HG03342 (cell line): ENCODE data around the gene ESR2.

Experiments
- ATAC-seq: cut with Tn5 transposase; IDR thresholded peaks from one replicate; pipeline ENCODE4 v1.9.1; 2021; ENCODE audit warnings: mild to moderate bottlenecking, moderate library complexity; ENCODE audit not compliant: unreplicated experiment

ESR2 gene

DNA sequence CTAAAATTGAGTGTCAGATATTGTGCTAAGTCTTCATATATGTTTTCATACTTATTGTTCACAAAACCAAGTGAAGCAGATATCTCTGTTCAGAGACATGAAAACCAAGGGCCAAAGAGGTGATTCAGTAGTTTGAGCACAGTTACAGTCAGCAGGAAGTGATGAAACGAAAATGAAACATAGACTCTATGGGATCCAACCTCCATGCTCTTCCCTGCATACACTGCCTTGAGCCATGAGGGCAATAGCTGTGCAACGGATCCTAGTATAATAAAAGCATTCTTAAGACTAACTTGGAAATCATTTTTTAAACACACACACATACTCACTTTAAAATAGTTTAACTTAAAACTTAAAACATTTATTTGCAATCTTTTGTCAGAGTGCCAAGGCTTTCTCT, 27.9 kb downstream of the ESR2 start:
- no peak for ATAC-seq

DNA sequence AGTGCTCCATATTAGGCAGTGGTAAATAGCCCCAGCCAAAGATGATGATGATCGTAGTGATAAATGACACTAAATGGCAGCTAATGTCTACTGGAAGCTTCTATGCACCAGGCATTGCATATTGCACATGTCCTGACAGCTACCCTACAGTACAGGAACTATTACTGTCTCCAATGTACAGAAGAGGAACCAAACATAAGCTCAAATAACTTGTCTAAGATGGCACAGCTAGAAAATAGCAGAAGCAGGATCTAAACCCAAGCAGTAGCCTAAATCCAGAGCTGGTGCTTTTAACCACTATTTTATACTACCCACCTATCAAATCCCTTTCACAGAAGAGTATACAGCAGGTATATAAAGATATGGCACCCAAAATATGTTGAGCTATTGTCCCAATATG, 28.9 kb downstream of the ESR2 start:
- ATAC-seq: no peak

DNA sequence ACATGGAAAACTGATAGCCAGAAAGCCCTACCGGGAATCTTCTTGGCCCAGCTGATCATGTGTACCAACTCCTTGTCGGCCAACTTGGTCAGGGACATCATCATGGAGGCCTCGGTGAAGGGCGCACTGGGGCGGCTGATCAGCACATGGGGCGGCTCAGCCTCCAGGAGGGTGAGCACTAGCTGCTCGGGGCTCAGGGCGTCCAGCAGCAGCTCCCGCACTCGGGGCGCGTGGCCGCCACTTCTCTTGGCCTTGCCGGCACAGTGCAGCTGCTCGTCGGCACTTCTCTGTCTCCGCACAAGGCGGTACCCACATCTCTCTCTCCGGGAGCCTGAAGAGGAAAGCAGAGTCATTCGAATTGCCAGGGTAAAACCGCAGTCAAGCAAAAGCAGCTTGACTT, 33.8 kb downstream of the ESR2 start:
- no peak for ATAC-seq

DNA sequence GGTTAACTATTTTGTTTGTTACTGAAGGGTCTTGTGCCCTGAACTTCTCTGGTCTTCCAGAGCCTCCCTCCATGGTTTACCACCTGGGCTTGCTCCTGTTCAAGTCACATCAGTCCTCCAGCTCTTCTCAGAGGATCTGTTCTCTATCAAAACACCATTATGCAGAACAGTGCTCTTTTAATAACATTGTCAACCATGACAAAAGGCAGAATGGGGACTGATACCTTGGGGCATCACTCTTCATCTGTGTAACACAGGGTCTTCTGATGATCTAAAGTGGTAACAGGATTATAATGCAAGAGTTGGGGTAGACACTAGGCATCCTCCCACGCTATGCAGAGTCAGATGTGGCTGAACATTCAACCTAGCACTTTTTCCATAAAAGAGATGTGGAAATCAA, 38.4 kb downstream of the ESR2 start:
- no peak for ATAC-seq

- ATAC-seq: no peak
Observed at GRCh38 chr14:64253672-64254071, 40.5 kb downstream of the ESR2 start.

- ATAC-seq: no peak
Observed at GRCh38 chr14:64249363-64249762, 44.8 kb downstream of the ESR2 start.

- no peak for ATAC-seq
Observed at GRCh38 chr14:64248689-64249088, 45.5 kb downstream of the ESR2 start.

- ATAC-seq: no peak
Observed at GRCh38 chr14:64247195-64247594, 47.0 kb downstream of the ESR2 start.

DNA sequence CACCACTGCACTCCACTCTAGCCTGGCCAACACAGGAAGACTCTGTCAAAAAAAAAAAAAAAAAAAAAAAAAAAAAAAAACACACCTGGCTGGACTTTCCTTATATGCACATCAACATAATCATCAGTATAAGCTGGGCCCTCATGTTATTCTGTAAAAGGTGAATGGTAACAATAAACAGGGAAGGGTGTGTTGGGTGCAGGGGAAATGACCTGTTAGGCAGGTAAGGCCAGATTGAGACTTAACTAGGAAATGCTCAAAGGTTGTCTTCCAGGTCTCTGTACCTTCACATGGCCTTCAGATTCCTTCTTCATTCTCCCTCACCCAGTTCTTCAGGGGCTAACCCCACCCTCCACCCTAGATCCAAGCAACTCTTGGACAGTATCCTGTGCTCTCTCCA, 47.5 kb downstream of the ESR2 start:
- no peak for ATAC-seq

DNA sequence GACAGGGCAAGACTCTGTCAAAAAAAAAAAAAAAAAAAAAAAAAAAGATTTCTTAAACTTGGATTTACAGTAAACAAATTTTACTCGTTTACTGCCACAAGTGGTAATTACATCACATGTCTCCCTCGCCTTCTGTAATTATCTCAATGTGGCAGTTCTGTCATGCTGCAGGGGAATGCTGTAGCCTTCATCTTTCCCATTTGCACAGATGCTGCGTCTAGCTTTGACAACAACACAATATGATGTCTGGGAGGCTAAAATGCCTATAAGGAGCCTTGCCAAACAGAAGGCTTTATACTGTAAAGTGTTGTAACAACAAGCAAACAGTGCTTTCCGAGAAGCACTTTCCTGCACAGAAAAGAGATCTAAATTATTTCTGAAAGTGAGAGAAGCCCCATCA, 48.7 kb downstream of the ESR2 start:
- ATAC-seq: no peak

GRCh38 chr14:64244279-64244678, 49.9 kb downstream of the ESR2 start:
- no peak for ATAC-seq

DNA sequence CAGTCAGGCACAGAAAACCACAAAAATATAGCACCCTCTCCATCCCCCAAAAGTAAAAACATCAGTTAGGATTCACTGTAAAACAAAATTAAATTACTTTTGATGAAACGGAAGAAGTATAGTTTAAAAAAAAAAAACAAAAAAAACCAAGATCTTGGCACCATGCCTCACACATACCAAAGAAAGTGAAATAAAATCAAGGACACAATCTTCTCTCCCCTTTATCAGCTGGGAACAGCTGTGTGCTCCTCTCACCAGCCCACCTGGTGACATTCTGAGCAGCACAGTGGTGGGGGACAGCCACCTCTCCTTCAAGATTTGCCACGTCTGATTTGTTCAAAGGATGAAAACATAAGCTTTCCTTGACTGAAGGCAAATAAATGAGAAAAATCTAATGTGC, 55.5 kb downstream of the ESR2 start:
- no peak for ATAC-seq

DNA sequence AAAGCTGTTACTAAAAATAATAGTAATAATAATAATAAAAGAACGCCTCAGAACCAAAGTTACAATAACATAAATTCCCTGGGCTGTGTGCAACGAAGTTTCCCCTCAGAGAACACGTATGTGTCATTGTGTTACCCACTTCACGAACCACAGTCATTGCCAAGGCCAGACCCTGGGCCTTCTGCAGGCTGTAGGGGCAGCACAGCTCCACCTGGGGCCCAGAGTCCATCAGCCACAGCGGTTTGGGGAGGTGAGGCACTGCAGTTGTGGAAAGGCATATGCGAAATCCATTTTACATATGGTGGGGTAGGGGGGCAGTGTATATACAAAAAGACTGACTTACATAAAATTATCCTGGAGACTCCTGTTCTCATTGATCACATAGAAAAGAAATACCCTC, 56.1 kb downstream of the ESR2 start:
- no peak for ATAC-seq

DNA sequence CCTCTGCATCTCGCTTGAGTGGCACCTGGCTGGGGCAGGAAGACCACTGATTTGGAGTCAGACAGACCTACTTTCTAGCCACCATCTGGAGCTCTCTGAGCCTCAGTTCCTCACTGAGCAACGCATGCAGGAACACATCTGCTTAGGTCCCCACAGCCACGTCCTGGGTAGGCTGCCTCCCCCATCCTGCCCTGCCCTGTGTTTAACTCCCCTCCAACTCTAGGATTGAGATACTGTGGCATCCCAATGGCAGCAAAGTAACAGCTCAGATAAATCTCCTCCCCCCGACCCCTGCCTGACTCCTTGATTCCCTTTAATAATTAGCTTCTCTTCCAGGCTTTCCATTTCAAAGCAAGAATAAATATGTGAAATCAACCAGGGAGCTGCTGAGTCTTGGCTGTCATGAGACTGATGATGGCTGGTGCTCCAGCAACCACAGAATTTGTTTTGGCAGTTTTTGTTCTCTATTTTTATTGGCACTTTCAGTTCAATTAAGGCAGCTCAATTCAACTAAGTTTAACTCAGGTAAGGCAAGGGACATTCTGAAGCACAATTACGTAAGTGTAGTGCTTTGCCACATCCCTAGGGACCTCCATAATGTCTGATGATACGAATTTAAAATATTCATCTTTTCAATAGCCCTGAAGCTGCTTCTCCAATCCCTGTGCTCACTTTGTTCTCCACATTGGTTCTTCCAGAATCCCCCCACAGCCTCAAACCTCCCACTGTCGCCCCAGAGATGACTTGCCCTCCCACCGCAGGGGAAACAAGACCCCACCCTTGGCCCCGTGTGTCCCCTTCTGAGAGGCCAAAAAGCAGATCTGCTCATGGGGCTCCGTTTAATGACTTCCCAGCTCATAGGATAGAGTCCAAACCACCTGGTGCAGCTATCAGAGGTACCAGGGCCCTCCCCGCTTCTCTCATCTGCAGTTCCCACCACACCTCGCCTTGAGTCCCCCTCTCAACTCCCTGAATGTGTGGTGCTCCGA, 58.2 kb downstream of the ESR2 start:
- peak; percentile 67 for ATAC-seq

GRCh38 chr14:64234877-64235651, 59.1 kb downstream of the ESR2 start:
- no peak for ATAC-seq

GRCh38 chr14:64233531-64234190, 60.5 kb downstream of the ESR2 start:
- no peak for ATAC-seq

- ATAC-seq: no peak
Observed at GRCh38 chr14:64232944-64233343, 61.2 kb downstream of the ESR2 start.

GRCh38 chr14:64232095-64232838, 61.9 kb downstream of the ESR2 start:
- ATAC-seq: peak; percentile 38

GRCh38 chr14:64229489-64229888, 64.7 kb downstream of the ESR2 start:
- no peak for ATAC-seq

- no peak for ATAC-seq
Observed at GRCh38 chr14:64227856-64228255, 66.3 kb downstream of the ESR2 start.
